GM19240 (cell line): ENCODE results near the gene AP3B1.
"Not testable (repeated sequence)": the region's sequence is repeated elsewhere in the genome, so short reads cannot be mapped to it uniquely, and the experiment has no call there.

Source experiments
- DNase-seq: peaks from one replicate; pipeline ENCODE4 v3.0.0; 2011; ENCODE audit warnings: low spot score; ENCODE audit not compliant: insufficient read length

AP3B1 gene

GRCh38 chr5:78070691-78071090, 223.8 kb downstream of the AP3B1 start:
- DNase-seq: not testable (repeated sequence)

- DNase-seq: not testable (repeated sequence)
Observed at GRCh38 chr5:78067581-78067980, 226.9 kb downstream of the AP3B1 start.

- not testable (repeated sequence) for DNase-seq
Observed at GRCh38 chr5:78066722-78067121, 227.8 kb downstream of the AP3B1 start.

GRCh38 chr5:78065663-78066062, 228.8 kb downstream of the AP3B1 start:
- no peak for DNase-seq

- no peak for DNase-seq
Observed at GRCh38 chr5:78064941-78065472, 229.5 kb downstream of the AP3B1 start.

GRCh38 chr5:78063495-78063894, 231.0 kb downstream of the AP3B1 start:
- DNase-seq: no peak

- DNase-seq: no peak
Observed at GRCh38 chr5:78062645-78063044, 231.9 kb downstream of the AP3B1 start.

- no peak for DNase-seq
Observed at GRCh38 chr5:78060421-78060820, 234.1 kb downstream of the AP3B1 start.

- DNase-seq: no peak
Observed at GRCh38 chr5:78058625-78059024, 235.9 kb downstream of the AP3B1 start.

- no peak for DNase-seq
Observed at GRCh38 chr5:78056901-78057514, 237.5 kb downstream of the AP3B1 start.

- DNase-seq: no peak
Observed at GRCh38 chr5:78056053-78056452, 238.4 kb downstream of the AP3B1 start.

- DNase-seq: no peak
Observed at GRCh38 chr5:78050888-78051287, 243.6 kb downstream of the AP3B1 start.

- not testable (repeated sequence) for DNase-seq
Observed at GRCh38 chr5:78046823-78047222, 247.7 kb downstream of the AP3B1 start.

- no peak for DNase-seq
Observed at GRCh38 chr5:78046006-78046405, 248.5 kb downstream of the AP3B1 start.

GRCh38 chr5:78041805-78042204, 252.7 kb downstream of the AP3B1 start:
- no peak for DNase-seq

- no peak for DNase-seq
Observed at GRCh38 chr5:78025540-78025939, 269.0 kb downstream of the AP3B1 start.

GRCh38 chr5:78019744-78020143, 274.8 kb downstream of the AP3B1 start:
- no peak for DNase-seq

- no peak for DNase-seq
Observed at GRCh38 chr5:78016863-78017529, 277.5 kb downstream of the AP3B1 start.

- no peak for DNase-seq
Observed at GRCh38 chr5:78009937-78010527, 284.5 kb downstream of the AP3B1 start.

GRCh38 chr5:78008356-78008967, 286.0 kb downstream of the AP3B1 start:
- DNase-seq: peak; percentile 7

- DNase-seq: no peak
Observed at GRCh38 chr5:78007233-78007632, 287.3 kb downstream of the AP3B1 start.

- DNase-seq: no peak
Observed at GRCh38 chr5:78006449-78006848, 288.0 kb downstream of the AP3B1 start.
